KG1 (cell line): ENCODE results near the gene NDUFB10.
"Not testable (repeated sequence)": the region's sequence is repeated elsewhere in the genome, so short reads cannot be mapped to it uniquely, and the experiment has no call there.

Experiments
- DNase-seq: peaks from one replicate; lab custom pipeline; 2025; lab: John Stamatoyannopoulos, UW

Gene NDUFB10

DNA sequence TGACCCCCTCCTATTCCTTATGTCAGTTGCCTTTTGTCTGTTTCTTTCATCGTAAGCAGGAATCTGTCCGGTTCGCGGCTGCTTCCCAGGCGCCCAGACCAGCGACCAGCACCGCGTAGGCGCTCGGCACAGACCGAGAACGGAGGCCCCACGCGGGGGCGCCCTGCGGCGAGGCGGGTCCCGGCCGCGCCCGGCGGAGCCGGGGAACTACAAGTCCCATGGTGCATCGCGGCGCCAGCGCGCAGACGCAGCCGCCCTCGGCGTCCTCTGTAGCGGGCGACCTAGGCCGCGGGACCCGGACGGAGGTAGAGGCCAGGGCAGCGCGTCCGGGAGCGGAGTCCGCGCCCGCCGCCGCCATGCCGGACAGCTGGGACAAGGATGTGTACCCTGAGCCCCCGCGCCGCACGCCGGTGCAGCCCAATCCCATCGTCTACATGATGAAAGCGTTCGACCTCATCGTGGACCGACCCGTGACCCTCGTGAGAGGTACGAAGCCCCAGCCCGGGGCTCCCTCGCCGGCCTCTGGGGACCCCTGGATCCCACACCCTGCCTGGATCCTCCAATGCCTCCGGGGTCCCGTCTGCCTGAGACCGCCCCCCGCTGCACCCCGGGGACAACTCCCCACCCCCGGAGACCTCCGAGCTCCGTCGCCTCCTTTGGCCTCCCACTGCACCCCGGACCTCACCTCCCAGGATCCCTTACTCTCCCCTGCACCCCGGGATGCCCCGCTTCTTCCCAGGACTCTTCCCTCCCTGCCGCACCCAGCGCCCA lies at the start of gene NDUFB10:
TSS of gene NDUFB10 (plus strand) at position 270 of the 771 bp plus-strand sequence. CDS start at position 357, 87 bp downstream.
- peak; percentile 76 for DNase-seq

DNA sequence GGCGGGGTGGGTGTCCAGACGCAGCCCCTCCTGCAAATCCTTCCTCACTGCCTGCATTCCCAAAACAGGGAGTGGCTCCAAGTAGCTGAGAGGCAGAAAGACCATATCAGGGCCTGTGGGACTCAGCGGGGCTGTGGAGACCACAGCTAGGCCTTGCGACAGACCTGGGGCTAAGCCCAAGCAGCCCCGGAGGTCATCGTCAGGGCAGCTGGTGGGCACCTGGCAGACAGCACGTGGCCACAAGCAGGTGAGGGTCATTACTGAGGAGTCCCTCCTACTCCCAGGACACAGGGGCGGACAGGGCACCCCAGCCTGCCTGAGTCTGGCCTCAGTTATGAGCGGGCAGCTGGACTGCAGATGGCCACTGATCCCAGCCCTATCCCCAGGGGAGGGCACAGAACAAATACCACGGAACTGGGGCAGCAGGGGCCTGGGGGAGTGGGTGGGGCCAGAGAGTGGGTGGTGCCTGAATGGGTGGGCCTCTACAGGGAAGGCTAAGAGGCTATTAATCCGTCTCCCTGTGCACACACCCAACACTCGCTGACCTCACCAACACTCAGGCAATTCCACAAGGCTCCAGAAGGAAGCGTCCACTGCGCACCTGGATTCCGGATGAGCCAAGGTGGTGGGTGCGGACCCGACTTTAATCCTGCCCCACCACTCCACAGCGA lies 49.6 kb upstream of the NDUFB10 start:
- no peak for DNase-seq

DNA sequence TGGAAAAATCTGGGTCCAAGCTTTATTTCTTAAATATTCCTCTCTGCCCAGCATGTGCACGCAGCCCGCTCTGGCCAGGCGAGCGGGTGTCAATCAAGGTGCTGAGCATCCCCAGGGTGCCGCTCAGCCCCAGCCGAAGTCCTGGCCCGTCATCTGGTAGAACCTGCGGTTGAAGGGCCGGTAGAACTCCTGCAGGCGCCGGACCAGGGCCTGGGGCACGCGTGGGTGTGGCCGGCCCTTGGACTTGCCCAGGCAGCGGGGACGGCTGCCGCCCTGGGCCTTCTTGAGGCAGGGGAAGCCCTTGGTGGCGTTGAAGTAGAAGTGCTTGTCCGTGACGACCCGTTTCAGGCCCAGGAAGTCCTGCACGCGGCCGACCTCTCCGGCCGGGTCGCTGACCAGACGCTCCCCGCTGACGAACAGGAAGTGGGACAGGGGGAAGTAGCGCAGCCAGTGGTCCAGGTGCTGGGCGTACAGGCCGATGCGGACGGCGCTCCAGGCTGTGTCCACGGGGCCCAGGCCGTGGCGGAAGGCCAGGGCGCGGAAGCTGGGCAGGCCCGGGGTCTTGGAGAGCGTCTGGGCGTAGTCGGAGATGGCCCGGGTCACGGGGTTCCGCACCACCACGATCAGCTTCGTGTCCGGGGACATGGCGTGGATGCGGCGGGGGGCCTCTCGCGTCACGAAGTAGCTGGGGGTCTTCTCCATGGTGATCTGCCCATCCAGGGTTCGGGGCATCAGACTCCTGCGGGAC lies 47.7 kb upstream of the NDUFB10 start:
- no peak for DNase-seq

DNA sequence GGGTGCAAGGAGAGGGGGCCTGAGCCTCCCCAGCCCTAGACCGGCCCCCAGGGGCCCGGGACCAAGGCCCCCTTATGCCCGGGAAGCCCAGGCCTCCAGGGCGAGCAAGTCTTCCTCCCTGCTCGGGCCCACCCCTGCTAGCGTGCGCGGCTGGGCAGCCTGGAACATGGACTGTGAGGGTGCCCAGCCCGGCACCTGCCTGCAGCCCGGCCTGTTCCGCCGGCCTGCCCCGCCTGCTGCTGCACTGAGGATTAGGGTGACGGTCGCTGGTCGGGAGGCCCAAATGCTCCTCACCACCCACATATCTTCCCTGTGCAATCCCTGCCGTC lies 47.2 kb upstream of the NDUFB10 start:
- no peak for DNase-seq

DNA sequence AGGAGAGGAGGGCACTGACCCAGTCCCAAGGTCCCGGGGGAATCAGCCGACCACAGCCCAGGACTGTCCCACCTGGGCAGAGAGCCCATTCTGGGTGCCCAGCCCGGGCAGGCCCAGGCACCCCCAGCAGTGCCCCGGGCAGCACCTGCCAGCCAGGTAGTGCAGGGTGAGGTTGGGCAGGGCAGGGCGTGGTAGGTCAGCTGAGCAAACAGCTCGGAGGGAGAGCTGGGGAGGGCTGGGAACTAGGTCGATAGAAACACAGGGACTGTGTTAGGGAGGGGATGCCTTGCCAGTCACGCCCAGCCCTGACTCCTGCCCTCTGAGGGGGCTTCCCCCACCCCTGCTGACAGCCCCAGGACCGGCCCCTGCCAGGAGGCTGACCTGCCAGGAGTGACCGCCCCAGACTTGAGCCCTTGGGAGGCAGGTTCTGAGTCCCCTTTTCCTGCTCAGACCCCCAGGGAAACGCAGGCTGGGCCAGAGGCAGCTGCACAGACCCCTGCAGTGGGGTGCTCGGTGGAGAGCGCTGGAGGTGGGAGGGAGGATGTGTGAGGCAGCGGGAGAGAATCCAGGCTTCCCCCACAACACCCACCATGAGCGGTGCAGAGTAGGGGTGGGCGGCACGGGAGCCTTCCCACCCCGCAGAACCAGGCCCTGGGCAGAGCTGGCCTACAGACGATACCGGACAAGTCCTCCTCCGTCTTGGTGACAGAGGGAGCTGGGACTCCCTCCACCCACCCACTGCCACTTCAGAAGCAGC lies 45.8 kb upstream of the NDUFB10 start:
- DNase-seq, result no peak

DNA sequence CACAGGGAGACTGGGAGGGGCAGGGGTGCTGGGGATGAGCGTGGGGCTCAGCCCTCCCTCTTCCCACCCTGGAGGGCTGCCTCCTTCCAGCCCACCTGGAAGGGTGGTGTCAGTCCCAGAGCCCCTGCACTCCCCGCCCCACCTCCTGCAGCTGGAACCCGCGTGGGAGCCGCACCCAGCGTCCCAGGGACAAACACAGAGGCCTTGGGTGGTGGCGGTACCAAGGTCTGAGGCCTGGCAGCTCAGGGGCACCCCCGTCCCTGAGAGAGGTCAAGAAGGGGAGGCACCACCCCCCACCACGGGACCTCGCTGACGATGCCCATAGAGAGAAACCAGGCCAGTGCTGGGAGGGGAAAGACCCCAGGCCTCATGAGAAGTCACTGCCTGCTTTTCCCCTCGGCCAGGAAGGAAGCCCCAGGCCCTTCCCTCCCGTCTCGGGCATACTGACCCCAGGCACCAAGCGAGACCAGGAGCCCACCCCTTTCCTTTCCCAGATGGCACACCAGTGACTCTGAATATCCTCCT lies 45.2 kb upstream of the NDUFB10 start:
- DNase-seq, result no peak

DNA sequence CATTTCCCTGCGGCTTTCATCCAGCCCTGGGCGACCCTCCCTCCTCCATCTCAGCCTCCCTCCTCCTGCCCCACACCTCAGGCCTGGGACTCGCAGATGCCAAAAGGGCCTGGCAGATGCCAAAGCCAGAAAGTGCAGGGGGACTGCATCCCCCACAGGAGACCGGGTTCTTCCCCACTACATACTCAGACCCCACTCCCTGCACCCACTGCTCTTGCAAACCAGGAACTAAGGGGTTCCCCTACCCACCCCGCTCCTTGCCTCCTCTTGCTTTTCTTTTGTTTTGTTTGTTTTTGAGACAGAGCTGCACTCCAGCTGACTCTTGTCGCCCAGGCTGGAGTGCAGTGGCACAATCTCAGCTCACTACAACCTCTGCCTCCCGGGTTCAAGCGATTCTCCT lies 44.4 kb upstream of the NDUFB10 start:
- no peak for DNase-seq

DNA sequence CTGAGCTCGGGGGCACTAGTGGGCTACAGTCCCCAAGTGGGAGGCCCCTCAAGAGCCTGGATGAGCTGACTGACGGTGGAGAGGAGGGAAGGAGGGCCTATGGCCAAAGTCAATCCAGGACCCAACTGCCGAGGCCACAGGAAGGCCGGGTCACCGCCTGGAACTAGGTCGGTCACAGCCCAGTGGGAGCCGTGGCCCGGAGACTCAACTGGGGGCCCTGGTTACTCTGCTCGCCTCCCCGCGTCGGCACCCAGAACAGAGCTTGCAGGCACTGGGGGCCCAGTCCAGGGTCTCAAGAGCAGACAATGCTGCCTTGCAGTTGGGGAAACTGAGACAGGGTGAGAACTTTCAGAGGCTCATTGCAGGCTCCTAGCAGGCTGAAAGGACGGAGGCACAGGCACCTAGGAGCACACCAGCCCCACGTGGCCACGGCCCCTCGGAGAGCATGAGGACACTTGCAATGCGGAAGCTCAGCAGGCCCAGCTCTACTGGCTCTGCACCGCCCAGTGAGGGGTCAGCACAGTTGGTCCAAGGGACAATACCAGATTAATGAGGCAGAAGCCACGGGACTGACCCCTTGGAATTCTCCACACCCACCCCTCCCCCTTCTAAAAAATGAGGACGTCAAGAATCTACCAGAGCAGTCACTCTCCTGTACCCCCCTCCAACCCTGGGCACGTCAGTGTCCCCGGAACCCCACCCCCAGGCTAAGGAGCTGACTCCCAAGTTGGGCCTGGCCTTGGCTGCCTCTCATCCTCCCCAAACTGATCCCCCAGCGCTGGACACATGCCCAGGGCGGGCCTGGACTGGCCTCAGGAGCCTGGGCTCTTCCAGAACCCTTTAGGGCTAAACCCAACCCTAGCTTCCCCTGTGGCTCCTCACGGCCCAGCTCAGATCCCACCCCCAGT lies 43.4 kb upstream of the NDUFB10 start:
- DNase-seq, result no peak

DNA sequence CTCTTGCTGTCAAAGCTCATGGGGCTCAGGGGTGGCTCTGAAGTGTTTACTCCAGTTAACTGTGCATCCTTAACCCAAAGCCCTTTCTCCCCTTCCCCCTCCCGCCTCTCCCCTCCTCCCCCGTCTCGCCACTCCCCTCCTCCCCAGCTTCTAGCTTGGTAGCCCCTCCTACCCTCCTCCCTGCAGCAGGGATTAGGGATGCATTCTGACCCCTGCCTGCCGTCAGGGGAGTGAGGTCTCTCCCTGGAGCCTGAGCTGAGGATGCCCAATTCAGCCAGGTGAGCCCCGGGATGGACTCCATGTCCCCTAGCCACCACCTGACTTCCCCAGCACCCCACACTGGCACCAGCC lies 42.7 kb upstream of the NDUFB10 start:
- DNase-seq, result no peak

DNA sequence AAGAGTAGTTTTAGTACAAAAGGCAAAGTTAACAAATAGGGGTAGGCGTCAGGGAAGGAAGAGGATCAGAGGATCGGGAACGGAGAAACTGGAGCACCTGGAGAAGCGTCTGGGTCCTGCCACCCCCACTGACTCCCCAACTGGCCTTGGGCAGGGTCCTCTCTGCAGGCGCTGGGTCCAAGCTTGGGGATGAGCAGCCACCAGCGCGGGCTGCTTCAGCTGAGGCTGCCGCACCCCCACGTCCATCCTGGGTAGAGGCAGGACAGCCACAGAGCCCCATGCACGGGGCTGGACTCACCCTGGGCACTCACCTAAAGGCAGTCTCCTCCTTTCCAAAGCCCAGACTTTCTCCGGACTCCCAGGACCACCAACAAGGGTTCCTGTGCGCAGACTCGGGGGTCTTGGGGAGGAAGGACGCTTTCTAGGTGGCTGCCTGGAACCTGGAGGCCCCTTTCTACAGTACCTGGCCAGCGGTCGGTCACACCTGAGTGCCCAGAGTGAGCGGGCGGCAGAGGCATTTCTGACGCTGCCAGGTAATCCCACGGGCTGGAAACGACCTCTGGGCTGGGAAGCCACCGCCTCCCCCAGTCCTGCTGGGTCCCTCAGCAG lies 42.2 kb upstream of the NDUFB10 start:
- DNase-seq, result no peak

DNA sequence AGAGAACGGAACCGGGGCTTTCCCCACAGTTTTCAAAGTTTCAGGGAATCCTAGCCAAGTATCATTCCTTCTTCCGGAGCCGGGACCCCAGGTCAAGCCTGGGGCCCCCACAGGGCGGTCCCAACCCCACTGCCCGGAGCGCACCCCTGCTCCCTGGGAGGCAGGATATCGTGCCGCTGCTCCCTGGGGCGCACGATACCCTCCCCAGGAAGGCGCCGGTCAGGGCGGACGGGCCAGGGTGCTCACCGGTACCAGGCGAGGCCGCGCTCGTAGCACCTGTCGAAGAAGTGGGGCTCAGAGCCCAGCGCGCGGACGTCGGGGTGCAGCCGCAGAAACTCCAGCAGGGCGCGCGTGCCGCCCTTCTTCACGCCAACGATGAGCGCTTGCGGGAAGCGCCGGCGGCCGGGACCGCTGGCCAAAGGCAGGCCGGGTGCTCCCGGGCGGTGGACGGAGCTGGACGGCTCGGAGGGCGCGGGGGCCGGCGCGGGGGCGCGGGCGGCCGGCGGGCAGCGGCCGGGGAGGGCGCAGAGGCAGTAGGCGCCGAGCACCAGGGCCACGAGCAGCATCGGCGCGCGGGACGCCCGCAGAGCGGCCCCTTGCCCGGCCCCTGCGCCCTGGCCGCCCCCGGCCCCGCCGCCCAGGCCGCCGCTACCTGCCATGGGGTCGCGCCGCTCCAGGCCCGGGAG lies 41.5 kb upstream of the NDUFB10 start:
- no peak for DNase-seq

DNA sequence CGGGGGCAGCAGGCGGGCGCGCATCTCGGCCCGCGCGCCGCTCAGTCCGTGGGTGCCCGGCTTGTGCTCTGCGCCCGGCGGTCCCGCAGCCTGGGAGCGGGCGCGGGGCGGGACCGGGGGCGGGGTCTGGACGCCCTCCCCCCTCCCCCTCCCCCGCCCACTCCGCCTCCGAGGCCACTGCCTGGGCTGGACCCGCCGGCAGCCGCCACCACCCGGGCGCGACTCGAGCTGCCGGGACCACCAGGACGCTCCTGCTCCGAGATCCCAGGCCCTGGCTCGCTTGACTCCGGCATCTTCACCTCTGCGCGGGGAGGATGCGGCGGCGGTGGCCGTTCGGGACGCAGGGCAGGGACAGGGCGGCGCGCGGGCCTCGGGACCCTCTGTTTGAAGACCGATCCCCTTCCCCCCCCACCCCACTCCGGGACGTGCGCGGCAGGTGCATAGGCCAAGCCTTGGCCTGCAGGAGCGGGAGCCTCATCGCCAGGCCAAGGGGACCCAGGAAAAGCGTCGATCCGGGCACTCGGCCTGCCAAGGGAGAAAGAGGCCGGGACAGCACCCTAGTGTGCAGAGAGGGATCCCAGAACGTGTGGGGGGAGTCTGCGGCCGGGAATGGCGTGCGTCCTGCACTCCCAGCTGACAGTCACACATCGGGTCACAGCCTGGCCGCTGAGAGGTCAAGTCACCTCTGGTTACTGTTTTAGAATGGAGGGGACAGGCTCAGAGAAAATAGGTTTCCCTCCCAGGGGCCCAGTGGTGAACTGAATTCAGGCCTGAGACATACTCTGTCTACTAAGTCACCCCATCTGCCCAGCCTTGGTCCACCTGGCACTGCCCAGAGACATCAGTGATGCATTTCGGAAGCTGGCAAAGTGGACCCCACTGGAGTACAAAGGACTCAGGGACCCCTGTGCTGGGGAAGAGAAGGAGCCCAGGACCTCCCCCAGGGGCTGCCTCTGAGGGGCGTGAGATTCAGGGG lies 40.7 kb upstream of the NDUFB10 start, which contains the start of gene HS3ST6:
TSS of gene HS3ST6 (minus strand) at position 65 of the 976 bp plus-strand sequence. CDS start 92 bp downstream, outside the sequence.
- no peak for DNase-seq

DNA sequence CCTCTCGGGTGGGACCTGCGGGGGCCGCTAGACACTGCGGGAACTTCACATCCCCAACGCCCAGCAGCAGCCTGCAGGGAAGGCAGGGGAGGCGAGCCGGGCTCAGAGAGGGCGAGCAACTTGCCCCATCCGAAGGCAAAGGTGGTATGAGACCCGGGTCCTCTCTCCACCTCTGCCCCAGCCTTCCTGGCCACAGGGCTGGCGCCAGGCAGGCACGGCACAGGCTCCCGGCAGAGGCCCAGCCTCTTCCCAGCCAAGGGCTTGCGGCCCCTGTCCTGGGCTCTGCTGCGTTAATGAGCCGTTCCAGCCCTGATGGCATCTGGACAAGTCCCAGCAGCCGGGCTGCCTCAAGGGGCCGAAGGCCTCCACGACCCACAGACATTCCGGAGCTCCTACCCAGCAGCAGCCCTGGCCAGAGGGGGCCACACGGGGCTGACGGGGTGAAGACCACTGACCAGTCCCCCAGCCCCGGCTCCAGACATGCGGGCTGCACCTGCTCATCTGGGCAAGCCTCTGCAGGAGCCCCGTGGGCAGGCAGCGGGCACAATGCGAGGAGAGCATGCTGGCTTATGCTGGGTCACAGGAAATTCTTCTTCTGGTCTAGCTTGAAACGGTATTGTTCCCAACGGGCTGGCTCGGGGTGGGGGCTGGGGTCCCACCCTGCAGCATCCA lies 39.9 kb upstream of the NDUFB10 start:
- no peak for DNase-seq

DNA sequence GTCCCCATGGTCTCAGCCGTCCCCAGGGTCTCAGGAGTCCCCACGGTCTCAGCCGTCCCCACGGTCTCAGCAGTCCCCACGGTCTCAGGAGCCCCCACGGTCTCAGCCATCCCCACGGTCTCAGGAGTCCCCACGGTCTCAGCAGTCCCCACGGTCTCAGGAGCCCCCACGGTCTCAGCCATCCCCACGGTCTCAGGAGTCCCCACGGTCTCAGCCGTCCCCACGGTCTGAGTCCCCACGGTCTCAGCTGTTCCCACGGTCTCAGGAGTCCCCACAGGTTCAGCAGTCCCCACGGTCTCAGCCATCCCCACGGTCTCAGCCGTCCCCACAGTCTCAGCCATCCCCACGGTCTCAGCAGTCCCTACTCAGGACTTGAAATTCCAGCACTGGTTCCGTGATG lies 39.2 kb upstream of the NDUFB10 start:
- not testable (repeated sequence) for DNase-seq

DNA sequence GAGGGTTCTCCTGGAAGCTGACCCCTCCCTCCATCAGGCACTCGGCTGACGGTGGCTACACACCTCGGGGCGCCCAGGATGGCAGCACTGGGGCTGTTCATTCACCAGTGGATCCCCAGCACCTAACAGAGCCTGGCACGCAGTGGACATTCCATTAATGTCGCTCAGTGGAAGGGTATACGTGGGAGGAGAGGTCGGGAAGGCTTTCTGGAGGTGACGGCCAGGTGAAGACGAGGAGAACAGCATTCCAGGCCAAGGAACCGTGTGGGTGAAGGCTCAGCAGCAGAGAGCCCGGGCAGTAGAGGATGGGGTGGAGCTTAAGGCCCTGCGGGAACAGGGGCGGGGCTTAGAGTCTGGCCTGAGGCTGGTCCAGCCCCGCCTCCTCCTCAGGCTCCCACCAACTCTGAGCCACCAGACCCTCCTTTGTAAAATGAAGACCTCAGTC lies 38.6 kb upstream of the NDUFB10 start:
- no peak for DNase-seq

DNA sequence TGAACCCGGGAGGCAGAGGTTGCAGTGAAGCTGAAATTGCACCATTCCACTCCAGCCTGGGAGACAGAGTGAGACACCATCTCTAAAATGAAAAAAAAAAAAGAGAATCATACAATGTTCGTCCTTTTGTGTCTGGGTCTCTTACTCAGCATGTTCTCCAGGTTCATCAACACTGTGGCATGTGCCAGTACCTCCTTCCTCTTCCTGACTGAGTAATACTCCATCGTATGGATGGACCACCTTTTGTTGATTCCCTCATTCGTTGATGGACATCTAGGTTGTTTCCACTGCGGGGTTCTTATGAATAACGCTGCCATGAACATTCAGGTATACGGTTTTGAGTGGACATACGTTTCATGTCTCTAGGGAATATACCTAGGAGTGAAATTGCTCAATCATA lies 37.0 kb upstream of the NDUFB10 start:
- DNase-seq, result no peak

DNA sequence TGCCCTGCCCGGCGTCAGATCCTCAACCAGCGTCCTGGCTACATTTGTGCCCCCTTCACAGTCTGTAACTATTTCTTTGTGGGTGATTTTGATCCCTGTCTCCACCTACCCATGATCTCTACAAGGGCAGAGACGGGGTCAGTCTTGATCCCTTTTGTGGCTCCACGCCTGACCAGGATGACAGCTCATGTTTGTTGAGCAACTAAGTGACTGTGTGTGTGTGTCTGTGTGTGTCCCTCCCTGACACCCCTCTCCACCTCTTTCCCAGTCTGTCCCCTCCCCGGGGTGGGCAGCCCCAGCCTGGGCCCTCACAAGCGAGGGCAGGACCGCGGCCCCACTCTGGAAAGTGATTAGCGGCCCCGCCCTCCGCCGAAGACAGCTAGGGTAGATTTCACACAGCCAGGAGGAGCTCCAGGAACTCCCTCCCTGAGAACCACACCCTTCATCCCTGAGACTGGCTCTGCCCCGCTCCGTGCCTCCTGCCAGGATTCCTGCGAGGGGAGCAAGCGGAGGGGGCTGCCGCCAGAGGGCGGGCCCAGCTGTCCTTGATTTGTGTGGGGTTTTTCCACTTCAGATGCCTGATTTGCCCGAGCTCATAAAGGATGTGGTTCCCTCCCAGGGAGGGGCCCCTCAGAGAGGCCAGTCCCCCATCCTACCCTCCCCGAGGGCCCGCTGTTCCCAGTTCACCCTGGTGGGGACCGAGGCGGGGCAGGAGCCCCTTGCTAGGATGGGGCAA lies 35.9 kb upstream of the NDUFB10 start:
- DNase-seq, result no peak
